ENCODE results near the gene ATP11A. TPM values are rescaled to one million over a fixed set of nuclear protein-coding genes. Genes with fewer than 3 reads are reported as not detected.

ATP11A gene
- total RNA-seq, 1 donor from 2014 or later: 109 TPM

DNA sequence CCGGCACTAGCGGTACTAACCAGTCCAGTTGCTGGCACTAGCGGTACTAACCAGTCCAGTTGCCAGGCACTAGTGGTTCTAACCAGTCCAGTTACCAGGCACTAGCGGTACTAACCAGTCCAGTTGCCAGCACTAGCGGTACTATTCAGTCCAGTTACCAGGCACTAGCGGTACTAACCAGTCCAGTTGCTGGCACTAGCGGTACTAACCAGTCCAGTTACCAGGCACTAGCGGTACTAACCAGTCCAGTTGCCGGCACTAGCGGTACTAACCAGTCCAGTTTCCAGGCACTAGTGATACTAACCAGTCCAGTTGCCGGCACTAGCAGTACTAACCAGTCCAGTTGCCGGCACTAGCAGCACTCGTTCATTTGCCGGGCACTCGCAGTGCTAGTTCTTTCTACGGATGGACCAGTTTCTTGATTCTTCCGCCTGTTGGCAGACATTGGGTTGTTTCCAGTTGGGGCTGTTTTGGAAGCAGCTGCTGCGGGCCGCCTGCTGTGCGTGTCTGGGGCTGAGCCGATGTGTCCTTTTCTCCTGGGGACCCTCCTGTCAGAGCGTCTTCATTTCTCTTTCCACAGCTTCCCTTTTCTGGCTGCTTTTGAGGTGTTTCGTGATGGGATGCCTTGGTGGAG is 155.8 kb downstream of the ATP11A start:
- Mint-ChIP-seq H3K27ac (no peak overlapping the region), H3K27me3 (no peaks in the 10 kb centered on the region), H3K36me3 (ENCODE audit: insufficient read depth) (peaks cover 38% of the 10 kb centered on the region), H3K4me1 (ENCODE audit: low read depth) (no peaks in the 10 kb centered on the region), H3K9me3 (ENCODE audit: low read depth) (no peaks in the 10 kb centered on the region), H3K4me3 (ENCODE audit: low read depth) (no peak overlapping the region)
- TF ChIP-seq, protein P1, sequence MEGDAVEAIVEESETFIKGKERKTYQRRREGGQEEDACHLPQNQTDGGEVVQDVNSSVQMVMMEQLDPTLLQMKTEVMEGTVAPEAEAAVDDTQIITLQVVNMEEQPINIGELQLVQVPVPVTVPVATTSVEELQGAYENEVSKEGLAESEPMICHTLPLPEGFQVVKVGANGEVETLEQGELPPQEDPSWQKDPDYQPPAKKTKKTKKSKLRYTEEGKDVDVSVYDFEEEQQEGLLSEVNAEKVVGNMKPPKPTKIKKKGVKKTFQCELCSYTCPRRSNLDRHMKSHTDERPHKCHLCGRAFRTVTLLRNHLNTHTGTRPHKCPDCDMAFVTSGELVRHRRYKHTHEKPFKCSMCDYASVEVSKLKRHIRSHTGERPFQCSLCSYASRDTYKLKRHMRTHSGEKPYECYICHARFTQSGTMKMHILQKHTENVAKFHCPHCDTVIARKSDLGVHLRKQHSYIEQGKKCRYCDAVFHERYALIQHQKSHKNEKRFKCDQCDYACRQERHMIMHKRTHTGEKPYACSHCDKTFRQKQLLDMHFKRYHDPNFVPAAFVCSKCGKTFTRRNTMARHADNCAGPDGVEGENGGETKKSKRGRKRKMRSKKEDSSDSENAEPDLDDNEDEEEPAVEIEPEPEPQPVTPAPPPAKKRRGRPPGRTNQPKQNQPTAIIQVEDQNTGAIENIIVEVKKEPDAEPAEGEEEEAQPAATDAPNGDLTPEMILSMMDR (IDR thresholded peaks at IDR 0.05; ENCODE audit: unreplicated experiment): no peak
- no peak for DNase-seq (ENCODE audit: low spot score, unreplicated experiment)

DNA sequence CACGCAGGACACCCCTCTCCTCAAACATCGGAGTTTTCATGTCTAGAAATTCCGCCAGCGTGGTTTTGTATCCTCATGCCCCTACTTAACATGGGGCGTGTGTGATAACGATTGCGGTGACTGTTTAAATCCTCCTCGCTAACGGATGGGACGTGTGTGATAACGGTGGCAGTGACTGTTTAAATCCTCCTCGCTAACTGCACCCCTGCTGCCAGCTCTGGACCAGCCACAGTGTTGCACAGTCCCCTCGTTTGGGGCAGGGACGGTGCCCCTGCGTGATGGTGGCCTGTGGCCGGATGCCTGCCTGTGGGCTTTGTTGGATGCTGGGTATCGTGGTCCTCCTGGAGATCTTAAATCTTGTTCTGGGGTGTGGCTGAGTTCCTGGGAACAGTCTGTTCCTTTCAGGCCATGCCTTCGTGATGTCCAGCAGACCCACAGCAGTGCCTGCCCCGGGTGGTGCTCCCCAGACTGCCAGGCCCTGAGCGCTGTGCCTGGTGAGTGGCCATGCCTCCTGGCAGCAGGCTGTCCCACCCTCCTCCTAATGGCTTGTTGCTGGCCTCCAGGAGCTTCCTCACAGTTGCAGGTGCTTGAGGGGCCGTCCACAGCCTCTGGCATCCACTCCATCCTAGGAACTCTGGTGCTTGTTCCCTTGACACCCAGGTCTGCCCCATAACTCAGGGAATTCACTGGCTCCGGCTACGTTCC is 156.7 kb downstream of the ATP11A start:
- Mint-ChIP-seq H3K4me1 (ENCODE audit: low read depth) (no peaks in the 10 kb centered on the region), H3K4me3 (ENCODE audit: low read depth) (no peak overlapping the region), H3K27me3 (no peaks in the 10 kb centered on the region), H3K9me3 (ENCODE audit: low read depth) (no peaks in the 10 kb centered on the region), H3K27ac (no peak overlapping the region), H3K36me3 (ENCODE audit: insufficient read depth) (peaks cover 41% of the 10 kb centered on the region)
- TF ChIP-seq, protein P1 (IDR thresholded peaks at IDR 0.05; ENCODE audit: unreplicated experiment): no peak
- DNase-seq (ENCODE audit: low spot score, unreplicated experiment): no peak

DNA sequence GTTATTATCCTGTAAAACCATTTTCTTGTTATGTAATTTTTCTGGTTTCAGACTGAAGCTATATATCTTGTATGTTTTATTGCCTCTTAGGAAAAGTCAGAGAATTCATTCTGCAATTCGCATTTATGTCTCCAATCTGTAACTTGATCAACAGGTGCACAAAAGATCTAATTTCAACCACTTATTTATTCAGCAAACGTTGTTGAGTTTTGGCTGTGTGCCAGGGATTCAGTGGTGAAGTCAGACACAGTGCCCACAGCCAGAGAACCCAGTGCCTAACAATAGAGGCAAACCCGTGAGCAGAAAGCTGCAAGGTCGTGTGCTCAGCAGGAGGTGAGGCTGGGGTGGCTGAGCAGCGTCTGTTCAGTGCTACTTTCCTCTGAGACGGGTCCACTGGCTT is 159.7 kb downstream of the ATP11A start:
- no peak overlapping the region for H3K4me3 Mint-ChIP-seq (ENCODE audit: low read depth)
- H3K4me1 Mint-ChIP-seq (ENCODE audit: low read depth): no peaks in the 10 kb centered on the region
- H3K36me3 Mint-ChIP-seq (ENCODE audit: insufficient read depth): peaks cover 42% of the 10 kb centered on the region
- no peaks in the 10 kb centered on the region for H3K9me3 Mint-ChIP-seq (ENCODE audit: low read depth)
- no peak overlapping the region for H3K27ac Mint-ChIP-seq
- TF ChIP-seq, protein P1 (IDR thresholded peaks at IDR 0.05; ENCODE audit: unreplicated experiment): no peak
- DNase-seq (ENCODE audit: low spot score, unreplicated experiment): no peak
- H3K27me3 Mint-ChIP-seq: no peaks in the 10 kb centered on the region

DNA sequence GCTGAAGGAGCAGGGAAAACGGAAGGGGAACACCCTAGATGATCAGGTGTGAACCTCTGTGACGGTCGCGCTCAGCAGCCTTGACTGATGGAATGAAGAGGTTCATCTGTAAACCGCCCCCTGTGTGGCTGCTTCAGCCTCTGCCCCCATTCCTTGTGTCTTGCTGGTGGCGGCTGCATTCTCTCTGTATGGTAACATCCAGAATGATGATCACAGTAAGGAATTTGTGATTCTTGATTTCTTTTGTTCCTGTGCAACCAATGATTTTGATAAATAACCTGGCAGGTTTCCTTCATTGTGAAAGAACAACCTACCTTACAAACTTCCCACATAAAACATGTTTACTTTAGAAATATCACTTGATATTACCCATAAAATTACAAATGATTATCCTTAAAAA is 160.4 kb downstream of the ATP11A start:
- no peak overlapping the region for H3K27ac Mint-ChIP-seq
- no peaks in the 10 kb centered on the region for H3K4me1 Mint-ChIP-seq (ENCODE audit: low read depth)
- TF ChIP-seq, protein P1 (IDR thresholded peaks at IDR 0.05; ENCODE audit: unreplicated experiment): no peak
- DNase-seq (ENCODE audit: low spot score, unreplicated experiment): no peak
- H3K4me3 Mint-ChIP-seq (ENCODE audit: low read depth): no peak overlapping the region
- peaks cover 44% of the 10 kb centered on the region for H3K36me3 Mint-ChIP-seq (ENCODE audit: insufficient read depth)
- H3K27me3 Mint-ChIP-seq: no peaks in the 10 kb centered on the region
- H3K9me3 Mint-ChIP-seq (ENCODE audit: low read depth): no peaks in the 10 kb centered on the region

DNA sequence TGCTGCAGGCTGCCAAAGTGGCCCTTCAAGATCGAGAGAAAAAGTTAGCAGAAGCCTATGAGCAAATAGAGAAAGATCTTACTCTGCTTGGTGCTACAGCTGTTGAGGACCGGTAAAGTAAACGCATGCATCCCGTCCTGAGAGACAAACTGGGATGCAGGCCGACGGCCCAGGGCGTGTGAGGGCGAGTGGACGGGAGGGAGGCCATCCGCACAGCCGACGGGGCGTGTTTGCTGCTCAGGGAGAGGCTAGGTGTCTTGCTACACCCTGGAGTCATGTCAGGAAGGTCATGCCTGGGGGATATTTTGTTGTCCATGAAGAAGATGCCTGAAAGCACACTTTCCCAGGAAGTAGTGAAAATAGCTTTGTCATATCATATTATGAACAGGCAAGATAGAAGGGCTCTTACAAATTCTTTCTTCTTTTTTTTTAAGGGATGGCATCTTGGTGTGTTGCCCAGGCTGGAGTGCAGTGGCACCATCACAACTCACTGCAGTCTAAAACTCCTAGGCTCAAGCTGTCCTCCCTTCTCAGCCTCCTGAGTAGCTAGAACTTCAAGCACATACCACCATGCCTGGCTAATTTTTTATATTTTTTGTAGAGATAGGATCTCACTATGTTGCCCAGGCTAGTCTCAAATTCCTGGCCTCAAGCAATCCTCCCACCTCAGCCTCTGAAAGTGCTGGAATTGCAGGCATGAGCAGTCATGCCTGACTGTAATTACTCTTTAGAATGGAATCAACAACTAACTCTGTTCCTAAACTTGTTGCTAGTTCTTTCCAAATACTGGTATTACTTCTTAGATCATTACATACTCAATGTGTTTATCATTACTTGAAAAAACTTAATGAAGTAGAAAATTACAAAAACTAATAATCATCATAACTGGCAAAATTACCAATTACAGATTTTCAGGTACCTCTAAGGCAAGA is 161.5 kb downstream of the ATP11A start:
- Mint-ChIP-seq H3K27me3 (no peaks in the 10 kb centered on the region), H3K9me3 (ENCODE audit: low read depth) (no peaks in the 10 kb centered on the region), H3K27ac (peak overlapping the region; percentile 75), H3K4me1 (ENCODE audit: low read depth) (no peaks in the 10 kb centered on the region), H3K4me3 (ENCODE audit: low read depth) (no peak overlapping the region), H3K36me3 (ENCODE audit: insufficient read depth) (peaks cover 41% of the 10 kb centered on the region)
- no peak for DNase-seq (ENCODE audit: low spot score, unreplicated experiment)
- TF ChIP-seq, protein P1 (IDR thresholded peaks at IDR 0.05; ENCODE audit: unreplicated experiment): no peak
